Astrocyte of the hippocampus (primary cell): ENCODE data around the gene CSNK2A1.
A peak's percentile ranks its signal among the peaks of the same experiment; 100 is the strongest.
"Not testable (repeated sequence)": the region's sequence is repeated elsewhere in the genome, so short reads cannot be mapped to it uniquely, and the experiment has no call there.

ENCODE experiments used
- DNase-seq: peaks from one replicate; pipeline ENCODE4 v3.0.0; 2011; ENCODE audit warnings: low read depth, low spot score

CSNK2A1 gene

GRCh38 chr20:483815-484644 lies 59.6 kb downstream of the CSNK2A1 start:
- DNase-seq: peak; percentile 8

- DNase-seq: no peak
Measured at GRCh38 chr20:481167-481566, 62.4 kb downstream of the CSNK2A1 start.

DNA sequence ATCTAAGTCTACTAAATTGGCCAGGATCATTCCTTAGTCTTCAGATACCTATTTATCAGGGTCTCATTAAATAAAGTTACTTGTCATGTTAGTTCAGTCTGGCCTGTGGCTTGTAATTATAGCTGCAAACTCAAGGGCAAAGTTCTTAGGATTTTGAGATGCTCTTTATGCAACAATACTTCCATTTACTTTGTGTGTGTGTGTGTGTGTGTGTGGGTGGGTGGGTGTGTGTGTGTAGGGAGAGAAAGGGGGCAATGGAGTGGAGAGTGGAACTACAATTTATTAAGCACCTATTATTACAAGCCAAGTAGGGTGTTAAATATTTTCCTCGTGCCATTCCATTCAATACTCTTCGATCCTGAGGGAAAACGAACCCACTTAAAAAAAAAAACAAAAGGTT lies 63.5 kb downstream of the CSNK2A1 start:
- DNase-seq: no peak

DNA sequence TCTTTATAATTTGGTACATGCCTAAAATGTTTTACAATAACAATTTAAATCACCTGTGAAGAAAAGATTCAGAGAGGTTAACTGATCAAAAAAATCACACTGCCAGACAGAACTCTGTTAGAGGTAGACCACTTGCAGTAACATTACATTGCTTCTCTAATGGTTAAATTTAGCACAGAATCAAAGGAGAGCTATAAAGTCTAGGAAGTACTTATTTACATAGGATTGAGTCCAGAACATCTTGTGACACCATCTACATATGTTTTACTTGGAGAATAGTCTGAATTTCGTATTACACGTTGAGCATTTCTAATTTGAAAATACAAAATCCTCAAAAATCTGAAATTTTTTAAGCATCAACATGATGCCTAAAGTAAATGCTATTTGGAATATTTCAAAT lies 64.1 kb downstream of the CSNK2A1 start:
- no peak for DNase-seq

DNA sequence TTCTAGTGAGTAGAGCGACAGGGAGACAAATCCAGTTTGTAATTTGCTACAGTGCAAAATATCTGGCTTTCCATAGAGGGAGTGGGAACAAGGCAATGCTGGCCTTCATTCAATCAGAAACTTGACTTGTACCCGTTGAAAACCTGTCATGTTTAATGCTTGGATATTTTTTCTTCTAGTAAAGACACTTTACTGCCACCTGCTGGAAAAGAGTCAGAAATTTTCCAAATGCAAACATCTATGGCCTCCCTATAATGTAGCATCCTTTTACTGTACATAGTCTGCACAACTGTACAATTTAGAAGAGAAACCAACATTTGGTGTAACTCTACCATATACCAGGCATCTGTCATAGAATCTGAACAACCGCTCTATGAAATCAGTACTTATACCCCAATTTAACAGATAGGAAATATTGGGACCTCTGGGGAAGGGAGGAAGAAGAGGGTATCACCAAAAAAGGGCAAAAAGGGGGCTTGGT lies 64.6 kb downstream of the CSNK2A1 start:
- DNase-seq: peak; percentile 65

- DNase-seq: peak; percentile 3
Measured at GRCh38 chr20:478010-478948, 65.3 kb downstream of the CSNK2A1 start.

DNA sequence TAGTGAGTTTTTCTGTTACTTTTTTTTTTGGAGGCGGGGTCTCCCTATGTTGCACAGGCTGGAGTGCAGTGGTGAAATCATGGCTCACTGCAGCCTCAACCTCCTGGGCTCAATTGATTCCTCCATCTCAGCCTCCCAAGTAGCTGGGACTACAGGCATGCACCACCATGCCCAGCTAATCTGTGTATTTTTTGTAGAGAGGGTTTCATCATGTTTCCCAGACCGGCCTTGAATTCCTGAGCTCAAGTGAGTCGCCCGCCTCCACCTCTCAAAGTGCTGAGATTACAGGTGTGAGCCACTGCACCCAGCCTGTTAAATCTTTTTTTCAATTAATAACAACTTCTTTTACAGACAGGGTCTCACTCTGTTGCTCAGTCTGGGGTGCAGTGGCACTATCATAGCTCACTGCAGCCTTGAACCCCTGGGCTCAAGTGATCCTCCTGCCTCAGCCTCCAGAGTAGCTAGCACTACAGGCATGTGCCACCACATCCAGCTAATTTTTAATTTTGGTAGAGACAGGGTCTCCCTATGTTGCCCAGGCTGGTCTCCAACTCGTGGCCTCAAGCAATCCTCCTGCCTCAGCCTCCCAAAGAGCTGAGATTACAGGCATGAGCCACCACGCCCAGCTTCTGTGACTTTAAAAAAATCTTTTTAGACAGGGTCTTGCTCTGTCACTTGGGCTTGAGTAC lies 66.9 kb downstream of the CSNK2A1 start:
- DNase-seq: not testable (repeated sequence)

DNA sequence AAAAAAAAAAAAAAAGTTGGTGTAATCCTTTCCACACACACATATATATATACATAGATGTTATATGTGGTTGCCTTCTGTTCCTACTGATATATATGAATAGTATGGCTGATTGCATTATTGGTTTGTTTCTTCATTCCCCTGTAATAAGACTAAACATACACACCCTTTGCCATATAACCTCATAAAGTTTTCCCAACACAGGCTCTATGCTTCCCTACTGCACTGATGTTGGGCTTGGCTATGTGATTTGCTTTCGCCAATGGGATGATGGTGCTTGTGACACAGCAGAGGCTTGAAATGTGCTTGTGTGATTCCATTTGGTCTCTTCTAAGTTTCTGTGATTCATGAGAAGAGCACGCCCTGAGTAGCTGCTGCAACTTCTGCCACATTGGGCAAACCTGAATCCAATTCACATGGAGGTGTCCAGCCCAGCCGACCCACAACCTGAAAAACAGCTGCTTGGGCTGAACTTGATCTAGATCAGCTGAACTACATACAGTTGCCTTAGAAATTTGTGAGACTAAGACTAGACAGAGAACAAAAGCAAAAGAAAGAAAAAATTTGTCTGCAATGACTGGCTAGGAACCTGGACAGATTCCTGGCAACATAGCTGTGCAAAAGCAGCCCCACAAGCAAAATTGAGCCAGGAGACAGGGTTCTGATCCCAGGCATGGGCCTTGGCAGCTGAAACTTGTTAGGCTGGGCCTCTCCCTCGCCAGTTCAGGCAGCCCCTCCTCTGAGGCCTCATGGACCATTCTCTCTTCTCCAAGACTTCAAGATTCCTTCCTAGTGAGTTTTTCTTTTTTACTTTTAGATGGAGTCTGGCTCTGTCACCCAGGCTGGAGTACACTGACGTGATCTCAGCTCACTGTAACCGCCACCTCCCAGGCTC lies 67.9 kb downstream of the CSNK2A1 start:
- no peak for DNase-seq

- DNase-seq: no peak
Measured at GRCh38 chr20:474581-474980, 69.0 kb downstream of the CSNK2A1 start.

GRCh38 chr20:472889-473292 lies 70.7 kb downstream of the CSNK2A1 start:
- no peak for DNase-seq

DNA sequence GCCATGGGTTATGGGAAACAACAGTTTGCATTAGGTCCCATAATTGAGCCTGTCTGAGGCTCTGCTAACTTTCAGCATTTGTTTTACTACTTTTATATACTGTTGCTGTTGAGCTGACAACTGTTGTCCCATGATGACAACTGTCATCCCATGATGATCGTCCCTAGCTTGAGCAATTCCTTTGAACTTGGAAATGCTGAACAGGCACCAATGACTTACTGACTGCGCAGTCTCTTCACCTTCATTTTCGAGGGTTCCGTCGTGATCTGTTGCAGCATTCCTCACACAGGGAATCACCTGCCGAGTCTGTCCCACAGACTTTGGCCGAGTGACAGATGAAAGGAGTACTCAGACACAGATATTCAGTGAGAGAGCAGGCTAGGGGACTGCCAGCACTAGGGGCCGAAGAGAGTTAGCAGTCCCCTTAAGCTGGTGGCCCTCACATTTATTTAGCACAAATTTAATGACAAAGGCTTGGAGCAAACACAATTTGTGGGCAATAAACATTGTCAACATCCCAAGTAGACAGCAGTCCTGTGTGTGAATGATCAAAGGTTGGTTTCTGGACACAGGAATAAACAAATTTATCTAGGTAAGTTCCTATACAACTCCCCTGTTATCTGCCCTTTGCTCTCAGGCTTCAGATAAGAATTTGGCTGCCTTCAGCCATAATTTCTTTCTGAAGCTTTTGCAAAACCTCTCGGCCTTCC lies 71.3 kb downstream of the CSNK2A1 start:
- DNase-seq: no peak

DNA sequence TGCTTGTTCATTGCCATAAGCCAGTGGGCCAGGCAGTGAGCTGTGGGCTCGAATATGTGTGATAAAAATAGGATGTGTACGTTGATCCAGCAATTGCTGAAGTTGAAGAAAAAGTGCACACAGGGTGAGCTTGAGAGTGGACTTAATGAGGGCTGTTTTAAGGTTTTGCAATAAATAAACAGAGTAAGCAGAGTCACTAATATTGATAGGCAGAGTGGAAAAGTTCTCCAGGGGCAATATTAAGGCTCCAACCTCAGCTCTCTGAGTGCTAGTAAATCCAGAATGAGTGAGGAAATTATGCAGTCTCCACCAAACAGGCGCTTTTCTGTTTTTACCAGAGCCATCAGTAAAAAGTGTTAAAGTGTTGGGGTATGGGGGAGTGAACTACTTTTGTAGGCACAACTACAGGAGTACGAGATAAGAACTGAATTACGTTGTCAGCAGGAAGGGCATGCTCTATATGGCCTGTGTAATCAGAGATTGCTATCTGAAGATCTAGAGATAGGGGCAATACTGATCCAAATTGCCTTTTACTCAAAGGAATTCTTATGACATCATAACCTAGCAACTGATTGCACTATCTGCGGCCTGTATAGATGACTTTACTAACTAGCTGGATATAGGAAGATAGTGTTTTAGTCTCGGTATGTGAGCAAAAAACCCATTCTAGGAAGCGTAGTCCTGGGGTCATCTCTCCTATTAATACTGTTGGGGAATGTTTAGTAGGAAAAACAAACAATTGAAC lies 73.7 kb downstream of the CSNK2A1 start:
- DNase-seq: no peak

- no peak for DNase-seq
Measured at GRCh38 chr20:467755-468154, 75.8 kb downstream of the CSNK2A1 start.

DNA sequence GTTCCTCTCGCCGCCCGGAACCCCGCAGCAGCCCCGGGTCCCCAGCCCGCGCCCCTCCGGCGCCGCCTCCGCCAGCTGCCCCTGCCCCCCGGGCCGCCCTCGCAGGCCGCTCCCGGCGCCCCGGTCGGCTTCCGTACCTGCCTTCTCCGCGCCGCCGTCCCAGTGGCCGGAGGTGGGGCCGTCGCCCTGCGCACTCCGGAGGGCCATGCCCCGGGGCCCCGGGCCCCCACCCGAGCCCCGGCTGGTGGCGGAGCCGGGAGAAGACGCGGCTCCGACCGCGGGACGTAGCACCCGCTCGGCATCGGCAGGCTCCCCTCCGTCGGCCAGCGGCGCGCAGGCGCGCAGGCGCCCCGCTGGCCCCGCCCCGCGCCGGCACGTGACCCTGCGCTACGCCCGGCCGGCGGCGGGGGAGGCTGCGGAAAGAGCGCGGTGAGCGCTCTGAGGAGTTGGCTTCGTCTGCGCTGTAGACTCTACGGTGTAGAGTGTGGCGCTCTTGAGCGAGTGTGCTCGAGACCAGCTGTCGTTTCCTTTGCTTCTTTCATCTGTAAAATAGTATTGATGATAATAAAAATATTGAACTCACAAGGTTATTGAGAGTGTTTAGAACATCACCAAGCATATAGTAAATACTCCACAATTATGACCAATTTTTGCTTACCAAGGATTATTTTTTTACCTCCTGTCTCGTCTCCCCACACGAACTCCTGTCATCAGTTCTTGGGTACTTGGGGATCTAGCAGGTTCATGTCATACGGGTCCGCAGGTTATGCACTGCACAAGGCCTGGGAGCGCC lies 81.2 kb downstream of the CSNK2A1 start, which contains the start of gene TBC1D20:
Gene TBC1D20 (minus strand): TSS at position 335 of the 793 bp plus-strand sequence. CDS start 128 bp downstream, at position 207.
- peak; percentile 96 for DNase-seq

GRCh38 chr20:461254-462198 lies 82.1 kb downstream of the CSNK2A1 start:
- DNase-seq: peak; percentile 76

- peak; percentile 12 for DNase-seq
Measured at GRCh38 chr20:460707-461106, 82.9 kb downstream of the CSNK2A1 start.

DNA sequence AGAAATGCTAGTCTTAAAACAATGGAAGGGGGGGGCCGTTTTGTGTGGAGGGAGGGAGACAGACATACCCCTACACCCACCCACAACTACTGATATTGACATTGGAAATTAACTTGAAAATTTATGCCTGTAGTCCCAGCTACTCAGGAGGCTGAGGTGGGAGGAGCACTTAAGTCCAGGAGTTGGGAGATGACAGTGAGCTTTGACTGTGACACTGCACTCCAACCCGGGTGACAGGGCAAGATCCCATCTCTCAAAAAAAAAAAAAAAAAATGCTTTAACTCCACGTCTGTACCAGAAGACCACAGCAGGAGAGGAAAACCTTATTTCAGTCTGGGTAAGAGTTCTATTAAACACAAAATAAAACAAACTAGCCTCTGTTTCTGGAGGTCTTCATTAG lies 83.4 kb downstream of the CSNK2A1 start:
- DNase-seq: no peak
